Fibroblast of the aortic adventitia (primary cell): Measurements from ENCODE around the gene UBE2J2. TPM values are rescaled to one million over a fixed set of nuclear protein-coding genes. Genes with fewer than 3 reads are reported as not detected.
A peak's percentile ranks its signal among the peaks of the same experiment; 100 is the strongest.

Experiments used
- DNase-seq: peaks from one replicate; pipeline ENCODE4 v3.0.0-alpha.2; 2010; ENCODE audit warnings: low read depth
- H3K4me3 ChIP-seq: 2 replicates; pipeline ENCODE4 v1.5.1; 2011; ENCODE audit warnings: low read depth, mild to moderate bottlenecking, control low read depth, low read length, moderate library complexity
- CTCF ChIP-seq: IDR thresholded peaks from 2 replicates; pipeline ENCODE4 v1.5.1; 2011; ENCODE audit warnings: mild to moderate bottlenecking, low read length, control low read depth, inconsistent platforms; ENCODE audit not compliant: insufficient read depth
- total RNA-seq: library from RNA; depleted of rRNA; stranded (reverse); fragments of >200 nt; gene quantifications from 2 replicates; pipeline ENCODE4 v1.2.3, GENCODE V29; 2012; ENCODE audit warnings: low replicate concordance

The UBE2J2 gene
- total RNA-seq, 1 donor = 35.3 TPM

- no peak for TF ChIP-seq CTCF
- no peak for DNase-seq
- peak overlapping the region; percentile 76 for H3K4me3 ChIP-seq
Measured at GRCh38 chr1:1309251-1310108, 35.8 kb upstream of the UBE2J2 start.

- DNase-seq = no peak
- peak overlapping the region; percentile 76 for H3K4me3 ChIP-seq
- TF ChIP-seq CTCF = no peak
Measured at GRCh38 chr1:1308756-1309250, 35.1 kb upstream of the UBE2J2 start.

GRCh38 chr1:1307923-1308755, 34.5 kb upstream of the UBE2J2 start, which contains the start of the genes ACAP3 and PUSL1:
Gene ACAP3, minus strand, starts transcription at chr1:1307930. Its CDS starts 115 bp downstream, at chr1:1307815.
Gene PUSL1, plus strand, starts transcription at chr1:1308597. Its CDS starts 47 bp downstream, at chr1:1308644.
- H3K4me3 ChIP-seq = peak within 1 kb of the TSS; percentile 76
- DNase-seq = peak; percentile 96
- no peak for TF ChIP-seq CTCF

GRCh38 chr1:1307261-1307922, 33.7 kb upstream of the UBE2J2 start:
- TF ChIP-seq CTCF = no peak
- peak; percentile 19 for DNase-seq

GRCh38 chr1:1306661-1307260, 33.1 kb upstream of the UBE2J2 start:
- peak; percentile 21 for DNase-seq

More at GRCh38 chr1:1307261-1307922, 33.7 kb upstream of the UBE2J2 start:
- H3K4me3 ChIP-seq = peak overlapping the region; percentile 74

More at GRCh38 chr1:1306661-1307260, 33.1 kb upstream of the UBE2J2 start:
- H3K4me3 ChIP-seq = peak overlapping the region; percentile 74
- no peak for TF ChIP-seq CTCF
